ENCODE results near the gene ZMYND11.
"Not testable (repeated sequence)": the region's sequence is repeated elsewhere in the genome, so short reads cannot be mapped to it uniquely, and the experiment has no call there.

Gene ZMYND11

DNA sequence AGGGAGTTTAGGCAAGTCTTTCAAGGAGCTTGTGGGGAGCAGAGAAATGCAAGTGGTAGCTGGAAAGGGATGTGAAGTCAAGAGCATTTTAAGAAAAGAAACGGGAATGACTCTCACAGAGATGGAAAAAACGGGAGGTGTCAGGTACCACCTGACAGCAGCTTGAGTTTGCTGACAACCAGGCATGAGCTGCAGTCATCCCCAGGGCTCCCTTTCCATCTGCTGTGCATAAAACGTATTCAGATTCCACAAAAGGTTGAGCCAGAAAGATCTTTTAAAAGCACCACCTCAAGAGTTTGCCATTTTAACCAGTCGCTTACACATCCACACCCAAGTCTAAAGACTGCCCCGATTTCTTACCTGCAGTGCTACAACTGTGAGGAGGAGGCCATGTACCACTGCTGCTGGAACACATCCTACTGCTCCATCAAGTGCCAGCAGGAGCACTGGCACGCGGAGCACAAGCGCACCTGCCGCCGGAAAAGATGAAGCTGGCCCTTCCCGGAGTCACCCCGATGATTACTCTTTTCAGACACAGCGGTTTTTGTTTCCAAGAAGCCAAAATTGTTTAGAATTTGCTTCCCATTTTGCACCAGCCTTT lies 116.8 kb downstream of the ZMYND11 start:
- DNase-seq: no peak

DNA sequence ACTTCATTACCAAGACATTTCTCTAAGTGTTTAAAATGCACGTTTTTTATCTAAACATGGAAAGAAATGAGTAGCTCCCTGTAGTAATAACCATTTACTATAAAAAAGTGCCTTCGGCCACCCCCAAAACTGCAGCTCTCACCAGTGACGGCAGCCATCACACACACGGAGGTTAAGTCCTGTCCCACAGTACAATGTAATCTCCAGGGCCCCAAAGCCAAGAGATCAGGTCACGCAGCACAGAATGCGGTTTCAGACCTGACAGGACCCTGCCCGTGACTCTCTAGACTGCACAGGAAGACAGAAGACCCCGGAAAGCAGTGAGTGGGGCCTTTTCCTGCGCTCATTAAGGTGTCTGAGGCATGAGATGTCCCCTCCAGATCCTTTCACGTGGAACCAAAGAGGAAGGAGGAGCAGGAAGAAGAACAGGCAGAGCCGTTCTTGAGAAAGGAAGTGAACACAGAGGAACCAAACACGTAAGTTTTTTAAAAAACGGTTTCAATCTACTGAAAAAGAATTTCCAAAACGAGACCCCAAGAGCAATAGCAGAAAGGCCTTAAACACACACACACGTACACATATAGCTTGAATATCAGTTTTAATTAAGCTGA lies 125.7 kb downstream of the ZMYND11 start:
- no peak for DNase-seq

DNA sequence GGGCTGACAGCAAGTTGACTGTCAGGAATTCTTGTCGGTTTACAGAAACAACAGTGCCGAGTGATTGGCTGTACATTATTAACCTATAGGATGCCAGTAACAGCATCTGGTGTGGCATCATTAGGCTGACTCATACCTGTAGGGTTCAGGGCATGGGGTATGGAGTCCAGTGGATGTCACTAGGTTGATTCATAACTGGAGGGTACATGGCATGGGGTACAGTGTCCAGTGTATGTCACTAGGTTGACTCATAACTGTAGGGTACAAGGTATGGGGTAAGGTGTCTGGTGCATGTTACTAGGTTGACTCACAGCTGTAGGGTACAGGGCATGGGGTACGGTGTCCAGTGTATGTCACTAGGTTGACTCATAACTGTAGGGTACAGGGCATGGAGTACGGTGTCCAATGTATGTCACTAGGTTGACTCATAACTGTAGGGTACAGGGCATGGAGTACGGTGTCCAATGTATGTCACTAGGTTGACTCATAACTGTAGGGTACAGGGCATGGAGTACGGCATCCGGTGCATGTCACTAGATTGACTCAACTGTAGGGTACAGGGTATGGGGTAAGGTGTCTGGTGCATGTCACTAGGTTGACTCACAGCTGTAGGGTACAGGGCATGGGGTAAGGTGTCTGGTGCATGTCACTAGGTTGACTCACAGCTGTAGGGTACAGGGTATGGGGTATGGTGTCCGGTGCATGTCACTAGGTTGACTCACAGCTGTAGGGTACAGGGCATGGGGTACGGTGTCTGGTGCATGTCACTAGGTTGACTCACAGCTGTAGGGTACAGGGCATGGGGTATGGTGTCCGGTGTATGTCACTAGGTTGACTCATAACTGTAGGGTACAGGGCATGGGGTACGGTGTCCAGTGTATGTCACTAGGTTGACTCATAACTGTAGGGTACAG lies 129.2 kb downstream of the ZMYND11 start:
- DNase-seq: not testable (repeated sequence)

DNA sequence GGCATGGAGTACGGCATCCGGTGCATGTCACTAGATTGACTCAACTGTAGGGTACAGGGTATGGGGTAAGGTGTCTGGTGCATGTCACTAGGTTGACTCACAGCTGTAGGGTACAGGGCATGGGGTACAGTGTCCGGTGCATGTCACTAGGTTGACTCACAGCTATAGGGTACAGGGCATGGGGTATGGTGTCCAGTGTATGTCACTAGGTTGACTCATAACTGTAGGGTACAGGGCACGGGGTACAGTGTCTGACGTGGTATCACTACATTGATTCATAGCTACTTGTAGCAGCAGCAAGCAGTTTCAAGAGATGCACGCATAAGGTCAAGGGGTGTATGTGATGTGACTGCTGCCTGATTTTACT lies 129.8 kb downstream of the ZMYND11 start:
- DNase-seq: not testable (repeated sequence)

DNA sequence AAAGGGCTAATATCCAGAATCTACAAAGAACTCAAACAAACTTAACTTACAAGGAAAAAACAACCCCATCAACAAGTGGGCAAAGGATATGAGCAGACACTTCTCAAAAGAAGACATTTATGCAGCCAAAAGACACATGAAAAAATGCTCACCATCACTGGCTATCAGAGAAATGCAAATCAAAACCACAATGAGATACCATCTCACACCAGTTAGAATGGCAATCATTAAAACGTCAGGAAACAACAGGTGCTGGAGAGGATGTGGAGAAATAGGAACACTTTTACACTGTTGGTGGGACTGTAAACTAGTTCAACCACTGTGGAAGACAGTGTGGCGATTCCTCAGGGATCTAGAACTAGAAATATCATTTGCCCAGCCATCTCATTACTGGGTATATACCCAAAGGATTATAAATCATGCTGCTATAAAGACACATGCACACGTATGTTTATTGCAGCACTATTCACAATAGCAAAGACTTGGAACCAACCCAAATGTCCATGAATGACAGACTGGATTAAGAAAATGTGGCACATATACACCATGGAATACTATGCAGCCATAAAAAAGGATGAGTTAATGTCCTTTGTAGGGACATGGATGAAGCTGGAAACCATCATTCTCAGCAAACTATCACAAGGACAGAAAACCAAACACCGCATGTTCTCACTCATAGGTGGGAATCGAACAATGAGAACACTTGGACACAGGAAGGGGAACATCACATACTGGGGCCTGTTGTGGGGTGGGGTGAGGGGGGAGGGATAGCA lies 130.7 kb downstream of the ZMYND11 start:
- DNase-seq: not testable (repeated sequence)

DNA sequence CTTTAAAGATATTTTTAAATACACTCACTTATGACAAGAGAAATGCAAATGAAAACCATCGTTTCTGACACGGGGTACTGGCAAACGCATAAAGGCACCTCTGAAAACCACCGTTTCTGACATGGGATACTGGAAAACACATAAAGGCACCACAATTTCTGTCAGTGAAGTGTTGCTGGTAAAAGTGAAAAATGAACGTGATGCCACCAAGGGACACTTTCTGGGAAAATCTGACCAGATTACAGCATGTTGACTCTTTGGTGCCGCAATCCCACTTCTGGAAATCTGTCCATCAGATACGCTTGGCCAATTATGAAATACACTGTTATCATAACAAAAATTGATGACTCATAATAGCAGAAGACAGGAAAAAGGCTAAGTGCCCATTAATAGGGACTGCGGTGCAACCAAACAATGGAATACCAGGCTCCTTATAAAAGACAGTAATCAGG lies 131.7 kb downstream of the ZMYND11 start:
- no peak for DNase-seq

DNA sequence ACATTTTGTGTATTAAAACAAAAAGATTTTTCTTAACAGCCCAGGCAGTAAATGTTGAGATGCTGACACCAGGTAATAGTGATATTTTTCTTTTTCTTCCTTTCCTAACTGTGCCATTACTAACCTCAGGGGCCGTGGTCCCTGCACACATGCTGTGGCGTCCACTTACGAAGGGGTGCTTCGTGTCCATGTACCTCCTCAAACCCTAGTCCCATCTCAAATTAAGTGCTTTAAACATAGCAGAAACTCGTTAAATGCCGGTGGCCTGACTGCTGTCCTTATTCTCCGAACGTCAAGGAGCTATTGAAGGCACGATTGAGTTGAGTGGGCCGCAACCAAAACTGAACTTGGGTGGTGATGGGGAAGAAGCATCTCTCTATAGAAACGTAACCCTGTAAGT lies 132.4 kb downstream of the ZMYND11 start:
- no peak for DNase-seq

DNA sequence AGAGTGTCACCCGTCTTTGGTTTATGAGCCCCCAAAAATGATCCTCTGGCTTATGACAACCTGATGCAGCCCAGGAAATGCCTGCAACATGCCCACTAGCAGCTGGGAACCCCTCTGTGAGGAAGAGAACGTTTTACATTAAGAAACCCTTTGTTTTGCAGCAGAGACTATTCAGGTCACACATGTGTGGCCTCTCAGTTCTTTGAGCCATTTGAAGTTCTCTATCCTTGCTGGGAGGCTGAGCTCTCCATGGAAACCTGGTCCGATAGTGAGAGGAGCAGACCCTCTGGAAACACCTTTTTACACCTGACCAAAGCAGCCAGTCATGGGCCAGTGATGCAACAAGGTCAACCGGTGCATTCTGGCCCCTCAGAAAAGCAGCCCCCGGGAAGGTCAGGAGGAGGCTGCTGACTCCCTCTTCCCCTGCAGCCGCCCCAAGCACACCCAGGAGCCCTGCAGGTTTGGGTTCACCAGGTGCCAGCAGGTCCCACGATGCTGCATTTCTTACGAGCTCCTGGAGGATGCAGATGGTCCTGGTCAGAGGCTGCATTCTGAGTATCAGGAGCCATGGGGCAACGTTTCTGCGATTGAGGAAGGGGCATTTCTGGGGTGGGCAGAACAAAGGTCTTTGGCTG lies 134.3 kb downstream of the ZMYND11 start:
- no peak for DNase-seq

DNA sequence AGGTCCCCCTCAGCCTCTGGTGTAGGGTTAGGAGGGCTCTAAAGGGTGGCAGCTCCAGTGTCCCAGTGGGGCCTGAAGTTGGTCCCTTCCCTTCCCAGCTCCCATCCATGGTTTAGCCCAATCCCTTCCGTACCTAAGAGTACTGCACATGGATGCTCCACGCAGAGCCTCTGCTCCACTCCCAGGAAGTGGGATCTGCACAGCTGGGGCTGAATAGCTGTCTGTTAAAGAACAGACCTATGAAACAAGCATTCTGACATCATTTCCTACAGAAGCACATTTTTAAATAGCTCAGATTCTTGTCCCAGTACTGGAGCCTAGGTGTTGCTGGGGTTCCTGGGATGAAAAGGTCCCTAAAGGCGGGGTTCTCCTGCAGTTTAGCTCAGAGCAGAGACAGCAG lies 135.9 kb downstream of the ZMYND11 start:
- no peak for DNase-seq

DNA sequence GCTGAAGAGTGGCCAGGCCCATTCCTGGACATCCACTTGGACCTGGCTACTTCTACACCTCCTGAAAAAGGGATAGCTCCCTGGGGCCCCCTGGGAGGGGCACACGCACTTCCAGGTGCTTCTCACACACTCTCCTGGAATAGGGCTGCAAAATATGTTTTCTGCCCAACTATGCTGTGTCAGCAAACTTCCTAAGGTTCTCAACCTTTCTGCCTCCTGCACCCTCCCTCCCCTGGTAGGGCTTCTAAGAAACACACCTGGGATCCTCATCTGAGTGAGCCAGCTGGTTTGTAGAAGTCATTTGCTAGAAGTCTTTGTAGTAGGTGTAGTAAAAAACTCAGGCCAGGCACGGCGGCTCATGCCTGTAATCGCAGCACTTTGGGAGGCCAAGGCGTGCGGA lies 136.5 kb downstream of the ZMYND11 start:
- no peak for DNase-seq

DNA sequence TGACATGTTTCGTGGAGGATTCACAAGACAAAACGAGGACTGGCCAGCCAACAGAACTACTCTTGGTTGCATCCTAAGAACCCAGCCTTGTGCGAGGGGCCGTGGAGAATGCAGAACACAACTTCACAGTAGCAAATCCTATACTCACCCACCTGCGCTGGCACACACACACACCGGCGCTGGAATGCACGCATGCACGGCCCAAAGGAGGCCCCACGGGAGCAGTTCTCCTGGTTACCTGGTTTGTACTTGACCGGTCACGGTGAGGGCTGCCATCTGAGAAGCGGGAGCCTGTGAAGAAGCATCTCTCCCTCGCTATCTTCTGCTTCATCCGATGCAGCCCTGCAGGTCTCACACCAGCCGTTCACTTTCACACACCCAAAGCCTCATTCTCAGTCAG lies 137.8 kb downstream of the ZMYND11 start:
- DNase-seq: no peak

DNA sequence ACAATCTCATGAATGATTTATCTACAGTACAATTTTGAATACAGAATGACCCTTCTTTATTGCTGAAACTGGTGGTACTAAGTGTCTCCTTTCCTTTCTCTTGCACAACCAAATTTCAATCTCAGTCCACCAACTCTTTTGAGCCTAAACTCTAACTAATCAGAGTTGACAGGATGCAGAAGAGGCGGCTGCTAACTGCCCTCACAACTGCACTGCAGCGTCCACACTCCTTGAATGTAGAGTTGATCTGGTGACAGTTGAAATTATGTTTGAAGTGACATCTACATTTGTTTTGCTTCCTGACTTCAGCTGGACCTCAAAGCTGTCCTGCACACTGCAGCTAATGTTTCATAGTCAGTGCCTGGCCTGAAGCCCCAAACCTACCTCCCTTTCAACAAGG lies 139.6 kb downstream of the ZMYND11 start:
- no peak for DNase-seq

DNA sequence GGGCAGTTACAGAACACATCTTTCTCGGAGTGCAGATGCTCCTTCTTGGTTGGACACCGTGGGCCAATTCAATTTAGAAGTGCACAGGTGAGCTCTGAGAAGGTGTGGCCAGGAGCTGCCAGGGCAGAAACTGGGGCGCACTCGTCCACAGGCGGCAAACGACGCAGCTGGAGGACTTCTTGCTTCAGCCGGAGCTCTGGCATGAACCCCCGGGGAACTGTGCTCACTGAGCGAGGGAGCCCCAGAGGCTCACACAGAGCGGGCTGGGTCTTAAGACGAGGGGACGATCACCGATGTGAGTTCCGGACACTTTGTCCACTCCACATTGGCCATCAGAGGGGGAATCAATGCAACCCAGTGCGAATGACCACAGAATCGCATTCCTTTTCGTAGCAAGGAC lies 140.4 kb downstream of the ZMYND11 start:
- DNase-seq: no peak

DNA sequence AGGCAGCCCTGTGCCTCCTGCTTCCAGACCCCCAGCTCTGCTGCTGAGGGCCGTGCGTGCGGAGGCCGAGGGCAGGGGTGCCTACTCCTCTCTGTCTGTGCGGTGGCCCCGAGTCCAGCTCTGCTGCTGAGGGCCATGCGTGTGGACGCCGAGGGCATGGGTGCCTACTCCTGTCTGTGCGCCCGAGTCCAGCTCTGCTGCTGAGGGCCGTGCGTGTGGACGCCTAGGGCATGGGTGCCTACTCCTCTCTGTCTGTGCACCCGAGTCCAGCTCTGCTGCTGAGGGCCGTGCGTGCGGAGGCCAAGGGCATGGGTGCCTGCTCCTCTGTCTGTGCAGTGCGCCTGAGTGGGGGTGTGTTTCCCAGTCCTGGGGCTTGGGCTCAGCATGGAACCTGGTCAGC lies 142.7 kb downstream of the ZMYND11 start:
- no peak for DNase-seq

DNA sequence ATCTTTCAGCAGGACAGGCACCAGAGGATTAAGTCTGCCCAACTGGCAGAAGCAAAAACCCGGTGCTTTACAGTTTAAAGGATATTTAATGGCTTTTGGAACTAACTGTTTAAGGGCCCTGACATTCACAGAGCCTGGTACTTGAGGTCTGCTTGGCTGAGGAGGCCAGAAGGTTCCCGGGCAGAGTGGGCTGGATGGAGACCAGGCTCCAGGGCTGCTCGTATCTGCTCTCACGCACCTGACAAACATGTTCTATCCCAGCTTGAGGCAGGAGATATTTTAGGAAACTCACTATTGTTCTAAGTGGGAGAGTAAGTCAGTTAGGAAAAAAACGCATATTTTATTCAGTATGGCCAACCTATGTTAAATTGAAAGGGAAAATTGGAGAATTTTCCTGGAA lies 143.5 kb downstream of the ZMYND11 start:
- no peak for DNase-seq

DNA sequence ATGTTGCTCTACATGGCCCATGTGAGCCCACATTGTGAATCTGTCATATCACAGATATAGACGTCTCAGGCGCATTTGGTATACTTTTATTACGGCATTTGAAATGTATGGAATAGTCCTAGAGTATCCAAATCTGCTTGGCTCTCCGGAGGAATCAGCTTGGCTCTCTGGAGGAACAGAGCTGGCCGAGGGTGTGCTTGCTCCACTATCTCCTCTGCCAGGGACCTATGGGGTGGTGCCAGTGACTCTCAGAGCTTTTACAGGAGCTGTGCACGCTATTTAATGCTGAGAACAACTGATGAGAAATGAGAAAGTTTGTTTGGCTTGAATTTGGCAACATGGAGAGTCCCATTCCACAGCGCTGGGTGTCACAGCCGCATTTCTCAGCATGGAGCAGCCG lies 144.0 kb downstream of the ZMYND11 start:
- no peak for DNase-seq

DNA sequence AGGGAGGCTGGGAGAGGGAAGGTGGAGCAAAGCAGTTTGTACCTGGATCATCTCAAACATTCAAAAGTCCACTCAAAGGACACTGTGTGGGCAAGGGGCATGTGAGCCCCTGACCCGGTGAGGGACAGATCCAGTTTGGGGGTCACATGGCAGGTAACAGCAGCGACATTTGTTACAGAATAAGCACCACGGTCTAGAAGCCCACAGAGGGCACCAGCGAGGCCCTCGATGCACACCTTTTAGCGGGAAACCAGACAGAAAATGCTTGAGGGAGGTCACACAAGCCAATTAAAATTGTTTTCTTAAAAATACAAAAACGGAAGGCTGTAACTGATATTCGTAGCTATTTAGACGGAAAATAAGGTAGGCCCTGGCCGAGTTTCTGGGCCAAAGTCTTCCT lies 144.4 kb downstream of the ZMYND11 start:
- DNase-seq: no peak

DNA sequence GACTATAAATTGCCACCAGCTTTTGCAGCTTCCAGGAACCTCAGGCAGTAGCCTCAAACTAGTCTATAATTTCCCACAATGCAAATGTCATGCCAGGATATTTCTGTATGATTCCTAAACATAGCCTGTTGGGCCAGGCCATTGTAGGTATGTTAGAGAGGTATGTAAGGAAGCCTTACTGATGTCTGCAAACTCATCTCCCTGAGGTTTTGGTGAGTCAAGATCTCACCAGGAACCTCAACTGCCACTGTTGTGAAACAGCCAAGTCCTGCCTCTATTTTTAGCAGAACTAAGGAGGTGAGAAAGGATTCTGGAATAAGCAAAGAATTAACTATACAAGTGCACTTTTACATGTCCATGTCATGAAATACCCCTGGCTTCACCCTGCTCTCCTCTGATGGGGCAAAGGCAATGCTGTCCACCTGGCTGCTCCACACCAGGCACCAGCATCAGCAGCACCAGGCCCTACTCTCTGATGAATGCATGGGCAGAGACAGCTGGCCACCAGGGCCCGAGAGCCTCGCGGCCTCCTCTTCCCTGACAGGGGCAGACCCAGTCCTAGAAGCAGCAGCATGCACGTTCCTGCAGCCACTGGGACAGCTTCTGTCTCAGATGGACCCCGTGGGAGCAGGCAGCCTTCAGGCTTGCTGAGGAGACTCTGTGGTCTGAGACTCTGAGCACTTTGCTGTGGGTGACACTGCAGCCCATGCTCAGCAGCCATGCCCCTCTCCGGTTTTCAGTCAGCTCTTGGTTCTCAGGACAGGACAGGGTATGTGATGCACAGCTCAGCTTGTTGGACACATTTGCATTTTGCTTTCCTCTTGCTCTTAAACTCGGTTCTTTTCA lies 147.3 kb downstream of the ZMYND11 start:
- DNase-seq: no peak

DNA sequence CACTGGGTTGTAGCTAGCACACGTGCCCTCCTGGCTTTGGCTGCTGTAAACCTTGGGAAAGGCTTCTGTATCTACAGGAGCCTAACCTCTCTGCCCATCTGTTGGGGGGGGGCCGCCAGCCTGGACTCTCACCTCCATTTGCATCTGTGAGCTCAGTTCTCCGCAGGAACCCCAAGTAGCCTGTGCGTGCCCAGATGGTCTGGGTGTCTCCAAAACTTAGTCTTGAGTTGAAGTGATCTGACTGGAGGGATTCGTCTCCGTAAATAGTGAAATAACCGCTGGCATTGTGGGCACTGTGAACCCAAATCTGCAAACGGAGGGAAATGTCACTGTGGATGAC lies 147.9 kb downstream of the ZMYND11 start:
- no peak for DNase-seq

DNA sequence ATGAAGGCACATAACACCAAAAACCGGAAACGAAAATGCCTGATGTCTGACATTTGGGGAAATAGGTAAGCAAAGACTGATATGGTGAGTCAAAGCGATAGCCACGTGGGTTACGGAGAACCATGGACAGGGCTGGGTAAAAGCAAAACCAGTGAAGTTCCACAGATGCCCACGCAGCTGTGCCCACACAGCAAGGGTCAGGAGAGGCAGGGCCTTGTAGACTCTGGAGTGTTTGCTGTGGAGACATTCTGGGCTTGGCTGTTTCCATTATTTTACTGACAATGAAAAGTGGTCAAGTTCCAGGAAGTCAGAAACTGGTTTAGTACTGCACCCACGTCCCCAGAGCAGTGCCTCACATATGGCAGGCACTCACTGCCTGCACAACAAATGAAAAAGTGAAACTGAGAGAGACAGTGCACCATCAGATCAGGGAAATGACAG lies 148.7 kb downstream of the ZMYND11 start:
- peak; percentile 5 to 16 for DNase-seq

DNA sequence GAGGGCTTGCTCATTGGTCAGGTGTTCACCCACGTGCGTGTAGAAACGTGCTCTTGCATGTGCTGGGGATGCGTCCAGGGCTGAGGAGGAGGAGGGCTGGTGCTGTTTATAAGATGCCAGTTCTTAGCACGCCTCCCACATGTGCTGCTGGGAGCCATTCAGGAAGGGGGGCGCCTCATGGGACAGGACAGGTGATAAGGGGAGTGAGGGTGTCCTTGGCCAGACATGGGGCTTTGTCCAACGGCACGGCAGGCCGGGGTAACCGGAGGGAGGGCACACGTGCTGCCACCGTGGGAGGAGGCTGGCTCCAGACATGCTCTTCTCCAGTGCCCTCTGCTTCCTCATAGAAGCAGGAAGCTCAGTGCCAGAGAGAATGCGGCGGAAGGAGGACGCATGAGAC lies 150.0 kb downstream of the ZMYND11 start:
- DNase-seq: no peak

Data from CD4-positive, alpha-beta T cell treated with Interleukin-4 for 1 hour (primary cell).